ENCODE results near the gene PTPRK.

PTPRK gene

DNA sequence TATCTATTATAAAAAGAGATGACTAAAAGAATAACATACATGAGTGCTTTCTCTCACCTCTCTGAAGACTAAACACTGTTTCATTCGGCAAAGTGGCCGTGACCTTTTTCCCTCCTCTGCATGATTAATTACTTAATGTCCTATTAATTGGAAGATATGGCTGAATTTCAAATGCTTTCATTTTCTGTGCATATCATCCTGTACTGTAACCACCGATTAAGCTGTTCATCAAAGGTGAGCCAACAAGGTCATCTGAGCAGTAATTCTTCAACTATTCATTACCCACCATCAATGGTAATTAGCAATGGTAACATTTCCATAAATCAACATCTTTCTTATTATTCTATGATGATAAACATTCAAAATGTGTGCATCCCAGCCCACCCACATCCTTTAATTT is 125.2 kb downstream of the PTPRK start:
- ChIA-PET POLR2A (no interaction called here), CTCF (no interaction called here)
- TF ChIP-seq HDGF (IDR thresholded peaks at IDR 0.05; ENCODE audit: borderline replicate concordance) (no peak), L3MBTL2 (conservative IDR thresholded peaks at IDR 0.05) (no peak), SUZ12 (IDR thresholded peaks at IDR 0.05) (no peak), FOXM1 (IDR thresholded peaks at IDR 0.05; ENCODE audit: borderline replicate concordance) (no peak), ARNT (IDR thresholded peaks at IDR 0.05) (no peak), LEF1 (IDR thresholded peaks at IDR 0.05; ENCODE audit: borderline replicate concordance) (no peak)
- DNase-seq (ENCODE audit: extremely low spot score), result no peak

DNA sequence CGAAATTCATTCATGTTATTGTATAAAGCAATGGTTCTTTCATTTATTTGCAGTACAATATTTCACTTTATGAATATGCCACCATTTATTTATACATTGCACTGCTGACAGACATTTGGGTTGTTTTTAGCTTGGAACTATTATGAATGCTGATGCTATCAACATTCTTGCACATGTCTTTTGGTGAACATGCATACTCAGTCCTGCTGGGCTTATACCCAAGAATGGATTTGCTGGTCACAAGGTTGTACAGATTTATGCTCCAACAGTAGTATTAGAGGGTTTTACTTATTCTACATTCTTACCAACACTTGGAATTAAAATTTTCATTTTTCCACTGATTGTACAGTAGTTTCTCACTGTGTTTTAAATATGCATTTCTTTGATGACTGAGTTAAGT is 126.2 kb downstream of the PTPRK start:
- no peak for TF ChIP-seq FOXM1 (IDR thresholded peaks at IDR 0.05; ENCODE audit: borderline replicate concordance)
- TF ChIP-seq SP1 (IDR thresholded peaks at IDR 0.05), result no peak
- no peak for TF ChIP-seq HDGF (IDR thresholded peaks at IDR 0.05; ENCODE audit: borderline replicate concordance)
- TF ChIP-seq FOXA1 (IDR thresholded peaks at IDR 0.05), result no peak
- no peak for TF ChIP-seq L3MBTL2 (conservative IDR thresholded peaks at IDR 0.05)
- TF ChIP-seq FOXK2 (IDR thresholded peaks at IDR 0.05), result no peak
- TF ChIP-seq ZNF384 (IDR thresholded peaks at IDR 0.05), result no peak
- no peak for TF ChIP-seq ELF4 (IDR thresholded peaks at IDR 0.05)
- DNase-seq (ENCODE audit: extremely low spot score), result no peak
- ChIA-PET POLR2A (no interaction called here), CTCF (no interaction called here)

DNA sequence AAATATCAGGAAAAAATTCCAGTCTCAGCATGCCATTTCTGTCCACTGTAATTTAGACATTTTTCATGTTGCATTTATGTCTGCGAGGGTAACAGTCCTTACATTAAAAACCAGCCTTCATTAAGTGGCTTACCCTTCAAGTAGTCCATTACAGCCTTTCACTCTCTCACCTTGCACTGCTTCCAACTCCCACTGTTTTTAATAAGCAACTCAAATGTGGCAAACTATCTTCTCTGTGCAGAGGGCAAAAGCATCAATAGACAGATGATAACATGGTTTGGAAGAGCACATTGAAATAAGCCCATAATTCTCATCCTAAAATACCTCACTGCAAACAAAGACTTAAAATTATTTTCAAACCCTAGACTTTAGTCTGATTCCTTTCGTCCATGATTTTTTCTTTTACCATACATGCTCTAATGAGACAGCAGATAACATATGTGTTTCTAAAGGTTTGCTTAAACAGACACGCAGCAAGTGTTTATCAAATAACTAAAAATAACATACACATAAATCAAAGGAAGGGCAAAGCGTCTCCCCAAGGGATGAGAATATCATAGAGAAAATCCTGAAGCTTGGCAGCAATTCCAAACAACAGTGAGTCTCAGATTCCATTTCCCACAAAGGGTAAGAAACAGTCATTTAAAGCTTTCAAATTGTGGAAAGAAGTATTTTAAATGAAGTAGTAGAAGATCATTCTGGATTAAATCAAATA is 130.4 kb downstream of the PTPRK start:
- DNase-seq (ENCODE audit: extremely low spot score), result no peak
- TF ChIP-seq ELF4 (IDR thresholded peaks at IDR 0.05), result no peak
- no peak for TF ChIP-seq L3MBTL2 (conservative IDR thresholded peaks at IDR 0.05)
- no peak for TF ChIP-seq SP1 (IDR thresholded peaks at IDR 0.05)
- no peak for TF ChIP-seq SUZ12 (IDR thresholded peaks at IDR 0.05)
- TF ChIP-seq HDGF (IDR thresholded peaks at IDR 0.05; ENCODE audit: borderline replicate concordance), result no peak
- TF ChIP-seq NFRKB (IDR thresholded peaks at IDR 0.05), result no peak
- no peak for TF ChIP-seq BHLHE40 (IDR thresholded peaks at IDR 0.05; ENCODE audit: borderline replicate concordance)
- no peak for TF ChIP-seq CTBP1 (IDR thresholded peaks at IDR 0.05; ENCODE audit: borderline replicate concordance)
- no peak for TF ChIP-seq ARNT (IDR thresholded peaks at IDR 0.05)
- TF ChIP-seq ZNF384 (IDR thresholded peaks at IDR 0.05), result no peak
- no peak for TF ChIP-seq TARDBP (IDR thresholded peaks at IDR 0.05)
- TF ChIP-seq FOXK2 (IDR thresholded peaks at IDR 0.05), result no peak
- TF ChIP-seq FOXA1 (IDR thresholded peaks at IDR 0.05), result no peak
- TF ChIP-seq LEF1 (IDR thresholded peaks at IDR 0.05; ENCODE audit: borderline replicate concordance), result no peak
- no peak for TF ChIP-seq FOXM1 (IDR thresholded peaks at IDR 0.05; ENCODE audit: borderline replicate concordance)
- TF ChIP-seq, protein P1, sequence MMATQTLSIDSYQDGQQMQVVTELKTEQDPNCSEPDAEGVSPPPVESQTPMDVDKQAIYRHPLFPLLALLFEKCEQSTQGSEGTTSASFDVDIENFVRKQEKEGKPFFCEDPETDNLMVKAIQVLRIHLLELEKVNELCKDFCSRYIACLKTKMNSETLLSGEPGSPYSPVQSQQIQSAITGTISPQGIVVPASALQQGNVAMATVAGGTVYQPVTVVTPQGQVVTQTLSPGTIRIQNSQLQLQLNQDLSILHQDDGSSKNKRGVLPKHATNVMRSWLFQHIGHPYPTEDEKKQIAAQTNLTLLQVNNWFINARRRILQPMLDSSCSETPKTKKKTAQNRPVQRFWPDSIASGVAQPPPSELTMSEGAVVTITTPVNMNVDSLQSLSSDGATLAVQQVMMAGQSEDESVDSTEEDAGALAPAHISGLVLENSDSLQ (IDR thresholded peaks at IDR 0.05), result no peak
- ChIA-PET POLR2A (no interaction called here), CTCF (no interaction called here)

DNA sequence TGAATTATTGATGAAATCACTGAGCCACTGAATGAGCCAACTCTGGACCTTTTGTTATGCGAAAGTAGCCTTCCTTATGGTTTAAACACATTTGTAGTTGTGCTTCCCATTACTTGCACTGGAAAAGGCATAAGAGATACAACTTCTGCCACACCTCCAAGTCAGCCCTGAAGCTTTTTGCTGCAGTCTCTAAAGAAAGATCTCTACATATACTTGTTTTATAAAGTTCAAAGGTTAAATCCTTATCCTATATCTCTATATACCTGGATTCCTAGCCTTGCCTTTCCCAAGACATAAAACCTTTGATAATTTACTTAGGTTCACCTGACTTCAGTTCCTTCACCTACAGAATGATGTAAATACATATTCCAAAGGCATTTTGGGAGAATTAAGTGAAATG is 132.0 kb downstream of the PTPRK start:
- ChIA-PET CTCF (no interaction called here), POLR2A (no interaction called here)
- TF ChIP-seq NFRKB (IDR thresholded peaks at IDR 0.05) (no peak), FOXK2 (IDR thresholded peaks at IDR 0.05) (no peak), TARDBP (IDR thresholded peaks at IDR 0.05) (no peak), ZNF384 (IDR thresholded peaks at IDR 0.05) (no peak), L3MBTL2 (conservative IDR thresholded peaks at IDR 0.05) (no peak), SP1 (IDR thresholded peaks at IDR 0.05) (no peak), ELF4 (IDR thresholded peaks at IDR 0.05) (no peak)
- DNase-seq (ENCODE audit: extremely low spot score), result no peak

DNA sequence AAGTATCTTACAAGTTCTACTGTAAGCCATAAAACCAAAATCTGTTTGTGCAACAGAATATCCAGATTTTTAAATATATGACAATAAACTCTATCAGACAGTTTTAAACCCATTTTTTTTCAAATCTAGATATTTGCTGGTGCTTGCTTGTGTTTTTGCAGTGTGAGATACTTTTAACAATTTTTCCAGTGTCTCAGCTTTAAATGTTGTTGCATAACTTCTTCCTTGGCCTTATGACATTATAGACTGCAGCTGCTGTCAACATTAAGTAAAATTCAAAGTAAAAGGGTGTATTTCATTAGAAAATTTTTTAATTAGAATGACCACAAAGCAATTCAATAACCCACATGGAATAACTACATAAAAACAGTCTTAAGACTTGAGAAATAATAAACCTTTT is 139.5 kb downstream of the PTPRK start:
- POLR2A ChIA-PET, result no interaction called here
- TF ChIP-seq SUZ12 (IDR thresholded peaks at IDR 0.05) (no peak), SP1 (IDR thresholded peaks at IDR 0.05) (no peak), NFRKB (IDR thresholded peaks at IDR 0.05) (no peak), FOXK2 (IDR thresholded peaks at IDR 0.05) (no peak), HDGF (IDR thresholded peaks at IDR 0.05; ENCODE audit: borderline replicate concordance) (no peak), L3MBTL2 (conservative IDR thresholded peaks at IDR 0.05) (no peak)
- DNase-seq (ENCODE audit: extremely low spot score), result no peak
- CTCF ChIA-PET, result no interaction called here

DNA sequence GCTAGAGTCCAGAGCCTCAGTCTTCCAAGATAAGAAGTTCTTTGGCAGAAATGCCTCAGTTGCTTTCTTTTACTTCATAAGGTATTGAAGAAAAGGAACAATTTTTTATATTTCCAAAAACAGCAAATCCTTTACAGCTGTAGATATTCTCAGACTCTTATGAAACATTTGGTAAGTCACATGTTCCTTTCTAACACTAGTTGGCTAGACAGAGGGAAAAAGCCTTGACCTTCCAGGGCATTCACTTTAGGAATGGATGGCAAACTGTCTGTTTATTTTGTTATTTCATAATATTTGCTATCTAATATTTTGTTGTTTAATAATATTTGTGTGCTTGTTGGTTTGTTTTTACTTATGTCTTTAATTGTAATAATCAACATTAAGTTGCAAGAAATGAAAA is 140.8 kb downstream of the PTPRK start:
- ChIA-PET POLR2A (no interaction called here), CTCF (no interaction called here)
- no peak for DNase-seq (ENCODE audit: extremely low spot score)
- TF ChIP-seq FOXK2 (IDR thresholded peaks at IDR 0.05) (no peak), ELF4 (IDR thresholded peaks at IDR 0.05) (no peak), FOXM1 (IDR thresholded peaks at IDR 0.05; ENCODE audit: borderline replicate concordance) (no peak), ARNT (IDR thresholded peaks at IDR 0.05) (no peak), ZNF384 (IDR thresholded peaks at IDR 0.05) (no peak), SUZ12 (IDR thresholded peaks at IDR 0.05) (no peak), NFRKB (IDR thresholded peaks at IDR 0.05) (no peak), L3MBTL2 (conservative IDR thresholded peaks at IDR 0.05) (no peak), FOXA1 (IDR thresholded peaks at IDR 0.05) (no peak), LEF1 (IDR thresholded peaks at IDR 0.05; ENCODE audit: borderline replicate concordance) (no peak), SP1 (IDR thresholded peaks at IDR 0.05) (no peak), BHLHE40 (IDR thresholded peaks at IDR 0.05; ENCODE audit: borderline replicate concordance) (no peak), CTBP1 (IDR thresholded peaks at IDR 0.05; ENCODE audit: borderline replicate concordance) (no peak), TARDBP (IDR thresholded peaks at IDR 0.05) (no peak), HDGF (IDR thresholded peaks at IDR 0.05; ENCODE audit: borderline replicate concordance) (no peak)
- TF ChIP-seq, protein P1 (IDR thresholded peaks at IDR 0.05), result no peak

DNA sequence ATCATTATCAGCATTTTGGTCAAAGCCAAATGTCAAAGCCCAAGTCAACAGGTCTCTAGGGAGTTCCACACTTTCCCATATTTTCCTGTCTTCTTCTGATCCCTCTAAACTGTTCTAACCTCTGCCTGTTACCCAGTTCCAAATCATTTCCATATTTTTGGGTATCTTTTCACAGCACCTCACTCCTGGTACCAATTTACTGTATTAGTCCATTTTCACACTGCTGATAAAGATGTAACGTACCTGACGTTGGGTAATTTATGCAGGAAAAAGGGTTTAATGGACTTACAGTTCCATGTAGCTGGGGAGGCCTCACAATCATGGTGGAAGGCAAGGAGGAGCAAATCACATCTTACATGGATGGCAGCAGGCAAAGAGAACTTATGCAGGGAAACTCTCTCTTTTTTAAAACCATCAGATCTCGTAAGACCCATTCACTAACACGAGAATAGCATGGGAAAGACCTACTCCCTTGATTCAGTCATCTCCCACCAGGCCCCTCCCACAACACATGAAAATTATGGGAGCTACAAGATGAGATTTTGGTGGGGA is 143.4 kb downstream of the PTPRK start:
- TF ChIP-seq ZNF384 (IDR thresholded peaks at IDR 0.05), result no peak
- TF ChIP-seq ARNT (IDR thresholded peaks at IDR 0.05), result no peak
- TF ChIP-seq TARDBP (IDR thresholded peaks at IDR 0.05), result no peak
- TF ChIP-seq FOXA1 (IDR thresholded peaks at IDR 0.05), result no peak
- TF ChIP-seq NFRKB (IDR thresholded peaks at IDR 0.05), result no peak
- no peak for TF ChIP-seq ELF4 (IDR thresholded peaks at IDR 0.05)
- POLR2A ChIA-PET, result no interaction called here
- DNase-seq (ENCODE audit: extremely low spot score), result no peak
- CTCF ChIA-PET, result no interaction called here

Data from HEK293T (cell line).